ENCODE results near the gene CDC42BPA.
A peak's percentile ranks its signal among the peaks of the same experiment; 100 is the strongest.
"Not testable (repeated sequence)": the region's sequence is repeated elsewhere in the genome, so short reads cannot be mapped to it uniquely, and the experiment has no call there.

Gene CDC42BPA

DNA sequence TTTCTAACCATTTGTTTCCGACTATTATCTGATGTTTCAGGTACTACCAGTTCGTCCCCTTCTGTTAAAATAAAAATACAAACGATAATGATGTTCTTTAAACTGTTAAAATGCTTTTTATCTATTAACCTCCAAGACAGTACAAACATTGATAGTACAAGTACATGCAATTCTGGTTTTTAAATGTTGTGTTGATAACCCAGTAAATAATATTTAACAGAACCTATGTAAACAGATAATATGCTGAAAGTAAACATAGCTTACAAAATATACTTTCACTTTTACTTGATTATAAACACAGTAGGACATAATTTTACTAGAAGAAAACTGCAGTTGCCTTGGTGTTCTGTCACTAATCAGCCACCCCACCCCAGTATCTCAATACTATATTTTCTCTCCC lies 301.3 kb downstream of the CDC42BPA start:
- no peaks in the 10 kb centered on the region for H3K27me3 ChIP-seq
- no peaks in the 10 kb centered on the region for H3K4me1 ChIP-seq
- peaks cover 21% of the 10 kb centered on the region for H3K9me3 ChIP-seq
- no peak for TF ChIP-seq Cebpa-rat (IDR thresholded peaks at IDR 0.05)
- H3K27ac ChIP-seq: no peak overlapping the region
- H3K36me3 ChIP-seq: peaks cover 19% of the 10 kb centered on the region
- no peak overlapping the region for H3K4me2 ChIP-seq
- H4K20me1 ChIP-seq: no peaks in the 10 kb centered on the region
- H3K9ac ChIP-seq: no peak overlapping the region
- no peak overlapping the region for H3K4me3 ChIP-seq

DNA sequence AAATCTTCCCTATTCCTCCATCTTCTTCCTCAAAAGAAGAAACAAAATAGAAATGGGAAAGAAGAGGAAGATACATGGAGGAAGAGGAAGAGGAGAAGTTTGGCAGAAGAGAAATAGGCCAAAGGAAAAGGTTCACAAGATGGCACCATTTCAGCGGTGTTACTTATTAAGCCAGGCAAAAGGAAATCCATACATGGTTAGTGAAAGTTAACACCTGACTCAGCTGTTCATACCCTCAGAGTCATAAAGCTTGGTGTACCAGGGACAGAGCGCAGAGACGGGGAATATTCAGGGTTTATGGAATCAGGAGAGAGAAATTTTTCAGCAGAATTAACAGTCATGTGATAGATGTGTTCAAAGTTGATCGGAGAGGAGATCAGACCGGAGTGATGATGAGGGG lies 307.6 kb downstream of the CDC42BPA start:
- H3K4me1 ChIP-seq: no peaks in the 10 kb centered on the region
- no peaks in the 10 kb centered on the region for H3K9me3 ChIP-seq
- H3K27me3 ChIP-seq: no peaks in the 10 kb centered on the region
- TF ChIP-seq Cebpa-rat (IDR thresholded peaks at IDR 0.05): no peak
- H3K36me3 ChIP-seq: no peaks in the 10 kb centered on the region
- no peaks in the 10 kb centered on the region for H4K20me1 ChIP-seq
- H3K9ac ChIP-seq: no peak overlapping the region
- H3K4me2 ChIP-seq: no peak overlapping the region
- no peak overlapping the region for H3K27ac ChIP-seq
- H3K4me3 ChIP-seq: no peak overlapping the region

- Histone ChIP-seq H3K9ac (no peak overlapping the region), H3K27me3 (no peaks in the 10 kb centered on the region), H3K9me3 (no peaks in the 10 kb centered on the region), H3K4me1 (no peaks in the 10 kb centered on the region), H3K27ac (no peak overlapping the region), H3K4me2 (no peak overlapping the region), H4K20me1 (no peaks in the 10 kb centered on the region), H3K4me3 (no peak overlapping the region), H3K36me3 (no peaks in the 10 kb centered on the region)
- no peak for TF ChIP-seq Cebpa-rat (IDR thresholded peaks at IDR 0.05)
Observed at GRCh38 chr1:227009937-227010336, 308.4 kb downstream of the CDC42BPA start.

GRCh38 chr1:227006226-227006796 lies 312.0 kb downstream of the CDC42BPA start:
- Histone ChIP-seq H3K4me2 (no peak overlapping the region), H3K4me1 (no peaks in the 10 kb centered on the region), H3K27me3 (no peaks in the 10 kb centered on the region), H4K20me1 (no peaks in the 10 kb centered on the region), H3K27ac (no peak overlapping the region), H3K9ac (no peak overlapping the region), H3K4me3 (no peak overlapping the region), H3K9me3 (no peaks in the 10 kb centered on the region), H3K36me3 (no peaks in the 10 kb centered on the region)
- no peak for TF ChIP-seq Cebpa-rat (IDR thresholded peaks at IDR 0.05)

GRCh38 chr1:227004796-227005195 lies 313.5 kb downstream of the CDC42BPA start:
- H3K36me3 ChIP-seq: no peaks in the 10 kb centered on the region
- no peaks in the 10 kb centered on the region for H4K20me1 ChIP-seq
- no peaks in the 10 kb centered on the region for H3K9me3 ChIP-seq
- no peak overlapping the region for H3K9ac ChIP-seq
- no peak overlapping the region for H3K4me2 ChIP-seq
- no peaks in the 10 kb centered on the region for H3K4me1 ChIP-seq
- H3K4me3 ChIP-seq: no peak overlapping the region
- TF ChIP-seq Cebpa-rat (IDR thresholded peaks at IDR 0.05): no peak
- no peak overlapping the region for H3K27ac ChIP-seq
- H3K27me3 ChIP-seq: no peaks in the 10 kb centered on the region

DNA sequence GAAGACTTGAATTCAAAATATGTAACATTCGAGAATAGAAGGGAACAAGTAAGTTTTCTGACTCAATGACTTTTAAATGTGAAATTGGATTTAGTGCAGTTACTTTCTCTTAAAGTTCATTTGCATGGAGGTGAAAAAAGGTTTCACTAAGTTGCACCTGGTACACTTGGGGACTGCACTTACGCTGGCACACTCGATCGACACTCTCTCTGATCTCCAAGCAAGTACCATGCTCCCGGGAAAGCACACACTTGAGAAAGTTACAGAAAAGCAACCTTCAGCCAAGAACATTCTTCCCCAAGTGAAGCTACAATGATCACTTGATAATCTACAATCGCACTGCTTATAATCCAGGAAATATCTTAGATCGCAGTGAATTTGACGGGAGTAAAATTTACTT lies 315.1 kb downstream of the CDC42BPA start:
- H3K36me3 ChIP-seq: no peaks in the 10 kb centered on the region
- no peaks in the 10 kb centered on the region for H3K4me1 ChIP-seq
- no peaks in the 10 kb centered on the region for H4K20me1 ChIP-seq
- no peaks in the 10 kb centered on the region for H3K27me3 ChIP-seq
- no peak for TF ChIP-seq Cebpa-rat (IDR thresholded peaks at IDR 0.05)
- H3K4me3 ChIP-seq: no peak overlapping the region
- no peak overlapping the region for H3K4me2 ChIP-seq
- H3K9ac ChIP-seq: no peak overlapping the region
- H3K27ac ChIP-seq: no peak overlapping the region
- H3K9me3 ChIP-seq: 0 out of 2 replicates have a peak, but pooled peaks cover 2% of the 10 kb centered on the region

- H4K20me1 ChIP-seq: no peaks in the 10 kb centered on the region
- 0 out of 2 replicates have a peak, but pooled peaks cover 3% of the 10 kb centered on the region for H3K9me3 ChIP-seq
- H3K36me3 ChIP-seq: no peaks in the 10 kb centered on the region
- no peak for TF ChIP-seq Cebpa-rat (IDR thresholded peaks at IDR 0.05)
- H3K4me1 ChIP-seq: no peaks in the 10 kb centered on the region
- no peak overlapping the region for H3K9ac ChIP-seq
- H3K4me3 ChIP-seq: no peak overlapping the region
- H3K4me2 ChIP-seq: no peak overlapping the region
- no peaks in the 10 kb centered on the region for H3K27me3 ChIP-seq
- no peak overlapping the region for H3K27ac ChIP-seq
Observed at GRCh38 chr1:227002531-227003049, 315.7 kb downstream of the CDC42BPA start.

GRCh38 chr1:226999579-226999978 lies 318.7 kb downstream of the CDC42BPA start:
- not testable (repeated sequence) for H3K27ac ChIP-seq, H4K20me1 ChIP-seq, H3K36me3 ChIP-seq, H3K9me3 ChIP-seq, H3K9ac ChIP-seq, H3K4me3 ChIP-seq, H3K27me3 ChIP-seq, H3K4me2 ChIP-seq
- H3K4me1 ChIP-seq: peaks cover 12% of the 10 kb centered on the region

DNA sequence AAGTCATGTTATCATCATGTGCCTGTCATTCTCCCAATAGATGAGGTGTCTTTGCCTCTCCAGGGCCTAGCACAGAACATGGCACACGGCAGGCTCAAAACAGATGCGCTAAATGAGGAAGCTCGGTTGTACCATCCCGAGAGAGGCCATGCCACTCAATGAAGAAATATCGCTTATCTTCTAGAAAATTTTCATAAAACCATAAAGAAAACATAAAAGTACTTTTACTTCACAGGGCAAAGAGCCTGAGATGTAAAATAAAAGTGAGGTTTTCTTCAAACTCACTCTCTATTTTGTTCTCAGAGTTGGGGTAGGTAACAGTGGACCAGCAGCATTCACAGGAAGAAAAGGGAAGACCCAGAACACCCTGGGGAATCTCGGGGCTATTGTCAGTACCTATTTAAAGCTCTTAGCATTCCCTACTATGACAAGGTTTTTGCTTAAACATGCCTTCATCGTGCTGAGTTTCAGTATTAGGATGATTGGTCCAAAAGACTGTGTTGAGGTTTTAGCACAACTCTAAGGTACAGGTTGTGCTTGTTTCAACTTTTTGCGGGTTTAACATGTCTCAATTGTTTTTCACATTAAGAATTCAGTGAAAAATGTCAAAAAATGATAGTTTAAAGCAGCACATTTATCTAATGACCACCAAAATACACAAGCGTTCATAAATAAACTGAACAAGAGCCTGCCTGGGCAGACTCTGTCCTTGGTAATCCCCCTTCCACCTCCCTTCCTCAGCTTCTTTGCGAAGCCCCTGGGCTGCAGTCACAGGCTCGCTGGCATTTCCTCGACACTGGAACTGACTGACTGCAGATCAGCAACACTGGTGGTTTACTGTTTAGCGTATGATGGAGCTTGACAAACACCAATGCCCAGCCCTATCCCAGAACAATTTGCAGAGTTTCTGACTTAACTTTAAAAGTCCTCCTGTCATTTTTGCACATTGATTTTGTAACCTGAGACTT lies 322.6 kb downstream of the CDC42BPA start:
- H3K9me3 ChIP-seq: 0 out of 2 replicates have a peak, but pooled peaks cover 3% of the 10 kb centered on the region
- H3K27me3 ChIP-seq: no peaks in the 10 kb centered on the region
- TF ChIP-seq Cebpa-rat (IDR thresholded peaks at IDR 0.05): no peak
- peaks cover 14% of the 10 kb centered on the region for H3K4me1 ChIP-seq
- no peak overlapping the region for H3K9ac ChIP-seq
- H3K4me3 ChIP-seq: no peak overlapping the region
- peak overlapping the region; percentile 6 for H3K4me2 ChIP-seq
- no peak overlapping the region for H3K27ac ChIP-seq
- no peaks in the 10 kb centered on the region for H4K20me1 ChIP-seq
- peaks cover 7% of the 10 kb centered on the region; the same call in 1 of the 2 replicates for H3K36me3 ChIP-seq

Measured in BLaER1 (cell line).